Endothelial cell (in vitro differentiated cells): Measurements from ENCODE around the gene REG1A. TPM values are rescaled to one million over a fixed set of nuclear protein-coding genes. Genes with fewer than 3 reads are reported as not detected.

ENCODE experiments used
- DNase-seq: peaks from one replicate; pipeline ENCODE4 v3.0.0; 2021; ENCODE audit warnings: low spot score
- H3K27ac Mint-ChIP-seq: one replicate; pipeline ENCODE4 v1.8.0; 2021; ENCODE audit warnings: mixed read lengths, inconsistent platforms; ENCODE audit not compliant: unreplicated experiment
- H3K27me3 Mint-ChIP-seq: one replicate; pipeline ENCODE4 v1.8.0; 2021; ENCODE audit warnings: mild to moderate bottlenecking, moderate library complexity, mixed read lengths, inconsistent platforms; ENCODE audit not compliant: unreplicated experiment
- H3K36me3 Mint-ChIP-seq: one replicate; pipeline ENCODE4 v1.8.0; 2021; ENCODE audit warnings: mild to moderate bottlenecking, low read depth, mixed read lengths, inconsistent platforms; ENCODE audit not compliant: unreplicated experiment
- H3K4me1 Mint-ChIP-seq: one replicate; pipeline ENCODE4 v1.8.0; 2021; ENCODE audit warnings: mild to moderate bottlenecking, mixed read lengths, inconsistent platforms; ENCODE audit not compliant: unreplicated experiment
- H3K4me3 Mint-ChIP-seq: one replicate; pipeline ENCODE4 v1.8.0; 2021; ENCODE audit warnings: mild to moderate bottlenecking, mixed read lengths, inconsistent platforms; ENCODE audit not compliant: unreplicated experiment
- H3K9me3 Mint-ChIP-seq: one replicate; pipeline ENCODE4 v1.8.0; 2021; ENCODE audit warnings: mixed read lengths, inconsistent platforms; ENCODE audit not compliant: unreplicated experiment
- total RNA-seq: library from RNA; stranded (reverse); fragmentation: NEBNext Ultra II Directional; extraction: Animal tissue kit (Norgen Biotek cat#: 25700); gene quantifications from one replicate; pipeline ENCODE4 v1.2.1, GENCODE V29; 2021; ENCODE audit not compliant: unreplicated experiment
- TF ChIP-seq, protein P1 (sequence below): fragments of 200-600 bp; sonication (generic); IDR thresholded peaks from one replicate; pipeline ENCODE4 v1.5.0; 2021; ENCODE audit warnings: antibody characterized with exemption; ENCODE audit not compliant: unreplicated experiment

The REG1A gene
- total RNA-seq, 1 donor from 2014 or later = not detected

DNA sequence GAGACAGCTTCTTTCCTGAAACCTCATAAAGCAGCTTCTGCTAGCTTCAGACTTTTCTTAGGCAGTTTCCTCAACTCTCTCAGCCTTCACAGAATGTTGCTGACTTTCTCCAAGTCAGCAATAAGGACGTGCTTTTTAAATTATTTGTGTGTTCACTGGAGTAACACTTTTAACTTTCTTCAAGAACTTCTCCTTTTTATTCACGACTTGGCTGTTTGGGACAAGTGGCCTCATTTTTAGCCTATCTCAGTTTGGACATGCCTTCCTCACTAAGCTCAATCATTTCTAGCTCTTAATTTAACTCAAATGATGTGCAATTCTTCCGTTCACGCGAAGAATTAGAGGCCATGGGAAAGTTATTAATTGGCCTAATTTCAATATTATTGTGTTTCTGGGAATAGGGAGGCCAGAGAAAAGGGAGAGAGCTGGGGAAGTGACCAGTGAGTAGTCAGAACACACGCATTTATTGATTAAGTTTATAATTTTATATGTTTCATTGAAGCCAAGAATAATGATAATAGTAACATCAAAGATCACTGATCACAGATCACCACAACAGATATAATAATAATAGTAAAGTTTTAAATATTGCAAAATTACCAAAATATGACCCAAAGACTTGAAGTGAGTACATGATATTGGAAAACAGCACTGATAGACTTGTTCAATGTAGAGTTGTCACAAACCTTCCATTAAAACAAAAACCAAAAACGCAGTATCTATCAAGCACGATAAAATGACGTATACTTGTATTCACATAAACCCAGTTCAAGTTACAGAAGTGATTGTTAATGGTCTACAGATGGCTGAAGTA lies 4.8 kb downstream of the REG1A start:
- Mint-ChIP-seq H3K36me3 (no peaks in the 10 kb centered on the region), H3K4me3 (no peak overlapping the region), H3K27ac (no peak overlapping the region), H3K9me3 (no peaks in the 10 kb centered on the region), H3K4me1 (no peaks in the 10 kb centered on the region), H3K27me3 (no peaks in the 10 kb centered on the region)
- TF ChIP-seq, protein P1, sequence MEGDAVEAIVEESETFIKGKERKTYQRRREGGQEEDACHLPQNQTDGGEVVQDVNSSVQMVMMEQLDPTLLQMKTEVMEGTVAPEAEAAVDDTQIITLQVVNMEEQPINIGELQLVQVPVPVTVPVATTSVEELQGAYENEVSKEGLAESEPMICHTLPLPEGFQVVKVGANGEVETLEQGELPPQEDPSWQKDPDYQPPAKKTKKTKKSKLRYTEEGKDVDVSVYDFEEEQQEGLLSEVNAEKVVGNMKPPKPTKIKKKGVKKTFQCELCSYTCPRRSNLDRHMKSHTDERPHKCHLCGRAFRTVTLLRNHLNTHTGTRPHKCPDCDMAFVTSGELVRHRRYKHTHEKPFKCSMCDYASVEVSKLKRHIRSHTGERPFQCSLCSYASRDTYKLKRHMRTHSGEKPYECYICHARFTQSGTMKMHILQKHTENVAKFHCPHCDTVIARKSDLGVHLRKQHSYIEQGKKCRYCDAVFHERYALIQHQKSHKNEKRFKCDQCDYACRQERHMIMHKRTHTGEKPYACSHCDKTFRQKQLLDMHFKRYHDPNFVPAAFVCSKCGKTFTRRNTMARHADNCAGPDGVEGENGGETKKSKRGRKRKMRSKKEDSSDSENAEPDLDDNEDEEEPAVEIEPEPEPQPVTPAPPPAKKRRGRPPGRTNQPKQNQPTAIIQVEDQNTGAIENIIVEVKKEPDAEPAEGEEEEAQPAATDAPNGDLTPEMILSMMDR = no peak
- no peak for DNase-seq

DNA sequence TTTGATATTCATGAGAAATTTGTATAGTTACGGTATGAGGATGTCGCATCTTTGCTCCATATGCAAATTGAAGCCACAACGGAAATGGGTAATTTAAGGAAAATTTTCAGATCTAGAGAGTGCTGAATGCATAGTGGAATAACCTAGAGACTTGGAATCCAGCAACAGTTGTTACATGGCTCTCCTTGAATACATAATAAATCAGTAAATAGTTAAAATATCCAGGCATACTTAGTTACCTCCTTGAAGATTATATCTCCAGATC lies 5.4 kb downstream of the REG1A start:
- DNase-seq = no peak
- Mint-ChIP-seq H3K36me3 (no peaks in the 10 kb centered on the region), H3K27me3 (no peaks in the 10 kb centered on the region), H3K4me1 (no peaks in the 10 kb centered on the region), H3K4me3 (no peak overlapping the region), H3K27ac (no peak overlapping the region), H3K9me3 (no peaks in the 10 kb centered on the region)
- TF ChIP-seq, protein P1 = no peak

DNA sequence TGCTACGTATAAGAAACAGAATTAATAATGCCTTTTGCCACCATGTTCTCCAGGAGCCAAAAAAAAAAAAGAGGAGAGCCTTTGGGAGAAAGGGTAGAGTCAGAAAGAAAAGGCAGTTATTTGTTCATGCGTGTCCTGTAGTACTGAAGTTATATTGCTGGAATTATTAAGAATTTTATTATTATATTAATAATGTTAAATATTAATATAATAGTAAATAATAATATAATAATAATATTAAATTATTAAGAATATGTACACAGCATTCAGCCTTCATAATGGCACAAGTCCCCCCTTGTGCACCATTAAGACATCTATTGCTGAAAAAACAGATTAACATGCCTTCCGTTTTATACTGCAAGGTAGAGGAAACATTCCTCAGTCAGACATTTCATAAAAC lies 8.1 kb downstream of the REG1A start:
- Mint-ChIP-seq H3K27ac (no peak overlapping the region), H3K36me3 (no peaks in the 10 kb centered on the region), H3K4me1 (no peaks in the 10 kb centered on the region), H3K4me3 (no peak overlapping the region), H3K27me3 (no peaks in the 10 kb centered on the region), H3K9me3 (no peaks in the 10 kb centered on the region)
- TF ChIP-seq, protein P1 = no peak
- DNase-seq = no peak

DNA sequence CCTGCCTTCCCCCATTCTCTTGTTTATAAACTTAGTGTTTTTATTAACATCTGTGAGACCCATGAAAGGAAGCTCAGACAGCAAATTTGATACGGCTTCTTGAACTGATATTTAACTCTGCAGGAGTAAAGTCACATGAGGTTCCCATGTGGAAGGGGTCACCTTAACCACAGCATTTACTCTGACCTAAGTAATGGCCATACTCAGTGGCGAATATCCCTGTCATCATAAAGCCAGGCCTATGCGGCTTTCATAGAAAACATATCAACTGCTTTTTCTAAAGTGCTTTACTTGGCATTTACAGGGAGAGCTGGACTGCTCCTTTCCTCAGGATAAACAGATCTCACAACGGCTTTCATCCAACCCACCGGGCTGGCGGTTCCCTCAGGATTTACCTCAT lies 9.0 kb downstream of the REG1A start:
- H3K4me3 Mint-ChIP-seq = no peak overlapping the region

DNA sequence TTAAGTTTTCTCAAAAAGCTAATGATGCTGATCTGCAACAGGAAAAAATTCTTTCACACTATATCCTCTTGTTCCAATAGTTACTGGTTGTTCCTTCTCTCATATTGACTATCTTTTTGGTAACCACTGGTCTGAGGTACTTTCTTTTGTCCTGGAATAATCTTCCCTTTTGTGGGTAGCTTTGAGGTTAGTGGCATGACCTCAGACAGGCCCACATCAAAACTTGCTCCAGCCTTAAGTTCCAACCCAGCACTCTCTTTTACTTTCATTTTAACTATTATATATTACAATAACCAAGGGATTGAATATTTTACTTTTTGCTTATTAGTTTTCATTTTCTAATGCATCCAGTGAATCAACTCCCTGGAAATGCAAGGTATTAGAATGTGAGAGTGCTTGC lies 9.5 kb downstream of the REG1A start:
- TF ChIP-seq, protein P1 = no peak
- H3K4me1 Mint-ChIP-seq = no peaks in the 10 kb centered on the region
- H3K9me3 Mint-ChIP-seq = no peaks in the 10 kb centered on the region
- DNase-seq = no peak
- H3K27me3 Mint-ChIP-seq = no peaks in the 10 kb centered on the region
- H3K27ac Mint-ChIP-seq = no peak overlapping the region
- no peaks in the 10 kb centered on the region for H3K36me3 Mint-ChIP-seq
- no peak overlapping the region for H3K4me3 Mint-ChIP-seq

More for the DNA sequence above, 9.0 kb downstream of the REG1A start:
- H3K9me3 Mint-ChIP-seq = no peaks in the 10 kb centered on the region
- H3K4me1 Mint-ChIP-seq = no peaks in the 10 kb centered on the region
- no peaks in the 10 kb centered on the region for H3K36me3 Mint-ChIP-seq
- TF ChIP-seq, protein P1 = no peak
- no peaks in the 10 kb centered on the region for H3K27me3 Mint-ChIP-seq
- DNase-seq = no peak
- H3K27ac Mint-ChIP-seq = no peak overlapping the region
